K562 (cell line): Measurements from ENCODE around the gene ATP2A3. TPM values are rescaled to one million over a fixed set of nuclear protein-coding genes. Genes with fewer than 3 reads are reported as not detected.

Experiments
- ARID3B ChIP-seq: fragments of 250-450 bp; sonication (Bioruptor Pico); IDR thresholded peaks from 2 replicates; pipeline ENCODE4 v1.4.0; 2020; ENCODE audit warnings: borderline replicate concordance
- CAMTA2 ChIP-seq: fragments of 250-450 bp; sonication (Bioruptor Pico); conservative IDR thresholded peaks from 2 replicates; pipeline ENCODE4 v1.5.1; 2022
- CHD7 ChIP-seq: fragments of 200-600 bp; sonication (generic); IDR thresholded peaks from one replicate; pipeline ENCODE4 v1.6.1; 2012; ENCODE audit warnings: mild to moderate bottlenecking, low read depth, low read length, inconsistent platforms
- NBN ChIP-seq: fragments of 450-650 bp; IDR thresholded peaks from 2 replicates; pipeline ENCODE4 v1.6.1; 2016; ENCODE audit warnings: low read depth, mild to moderate bottlenecking
- THRB ChIP-seq: fragments of 450-650 bp; formaldehyde crosslinking; conservative IDR thresholded peaks from 2 replicates; pipeline ENCODE4 v1.4.0; 2022; ENCODE audit warnings: mild to moderate bottlenecking, missing genetic modification characterization
- ZBTB17 ChIP-seq: fragments of 450-650 bp; formaldehyde crosslinking; IDR thresholded peaks from 2 replicates; pipeline ENCODE4 v1.4.0; 2020; ENCODE audit warnings: mild to moderate bottlenecking
- ZKSCAN8 ChIP-seq: fragments of 200-800 bp; sonication (Bioruptor generic); IDR thresholded peaks from 2 replicates; pipeline ENCODE4 v1.6.1; 2016; ENCODE audit warnings: missing genetic modification characterization, missing compliant biosample characterization
- ZNF184 ChIP-seq: sonication (generic); formaldehyde crosslinking; IDR thresholded peaks from 2 replicates; pipeline ENCODE4 v1.5.0; 2020; ENCODE audit warnings: missing genetic modification reagents
- ZNF217 ChIP-seq: sonication (generic); formaldehyde crosslinking; IDR thresholded peaks from 2 replicates; pipeline ENCODE4 v1.8.0; 2022; ENCODE audit warnings: mild to moderate bottlenecking, missing genetic modification reagents
- ZNF57 ChIP-seq: fragments of 450-650 bp; formaldehyde crosslinking; IDR thresholded peaks from 2 replicates; pipeline ENCODE4 v1.4.0; 2020; ENCODE audit warnings: mild to moderate bottlenecking, moderate library complexity
- ZNF740 ChIP-seq, 3 experiments: fragments of 200-800 bp in 1 of 3; sonication (Bioruptor generic) in 1 of 3; sonication (generic) in 1 of 3; formaldehyde crosslinking in 1 of 3; IDR thresholded peaks; 2 replicates each; pipeline versions ENCODE4 v1.6.1 to v1.8.0; 2016 to 2022; ENCODE audit warnings: mild to moderate bottlenecking in 2 of 3, missing compliant biosample characterization in 2 of 3, missing genetic modification characterization in 2 of 3, missing genetic modification reagents in 1 of 3
- polyA plus RNA-seq, 8 experiments: library from polyadenylated mRNA; depleted of rRNA in 4 of 8; stranded (reverse) in 5 of 8; unstranded in 3 of 8; fragments of >200 nt; fragmentation: Nextera tagmentation in 2 of 8; fragmentation: Illumina TruSeq in 1 of 8; extraction: Ambion mirVana in 2 of 8; extraction: Trizol in 1 of 8; gene quantifications; 2 replicates each; pipeline versions ENCODE4 v1.2.1 to v1.2.3, GENCODE V29; 2011 to 2014; ENCODE audit warnings: inconsistent platforms in 1 of 8, missing spikeins in 1 of 8
- total RNA-seq, 7 experiments: library from RNA; depleted of rRNA in 6 of 7; stranded (reverse); fragments of >200 nt in 6 of 7; fragmentation: Illumina TruSeq in 2 of 7; extraction: Trizol in 2 of 7; gene quantifications; 2 replicates each; pipeline versions ENCODE4 v1.2.1 to v1.2.3, GENCODE V29; 2011 to 2021; ENCODE audit warnings: low replicate concordance in 1 of 7

ATP2A3 gene
- total and polyA plus RNA-seq, 9 of the 15 experiments (the other 6 are each of a cell fraction or from before 2014, with no cell fraction given) = 0.65 to 103 (median 31.3) TPM

- TF ChIP-seq THRB (no peak), NBN (no peak), ZNF184 (CRISPR knock-in tag) (no peak), ZBTB17 (CRISPR knock-in tag) (0 out of 2 replicates have a peak, but pooled peaks have one; percentile 34), CAMTA2 (no peak), CHD7 (no peak), ZNF740 (CRISPR knock-in tag; IDR thresholded peaks at IDR 0.05) (0 out of 2 replicates have a peak, but pooled peaks have one; percentile 10), ZNF740 (tag; IDR thresholded peaks at IDR 0.05) (no peak), ARID3B (CRISPR knock-in tag) (no peak), ZKSCAN8 (no peak), ZNF57 (no peak), ZNF217 (CRISPR knock-in tag) (no peak)
Observed at GRCh38 chr17:3893003-3893719, 71.1 kb downstream of the ATP2A3 start, which contains the start of gene CAMKK1 (continued).
